Measurements from ENCODE around the gene TSG101.

Gene TSG101

DNA sequence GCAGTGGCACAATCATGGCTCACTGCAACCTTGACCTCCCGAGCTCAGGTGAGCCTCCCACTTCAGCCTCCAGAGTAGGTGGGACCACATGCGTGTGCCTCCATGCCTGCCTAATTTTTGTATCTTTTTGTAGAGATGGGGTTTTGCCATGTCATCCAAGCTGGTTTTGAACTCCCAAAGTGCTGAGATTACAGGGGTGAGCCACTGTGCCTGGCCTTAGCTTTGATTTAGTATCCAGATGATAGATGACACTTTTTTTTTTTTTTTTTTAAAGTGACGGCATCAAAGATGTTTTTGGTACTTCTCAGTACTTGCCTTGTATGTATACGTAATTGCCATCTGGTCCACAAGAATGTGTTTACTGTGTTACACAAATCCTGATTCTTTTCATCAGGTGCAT, 47.7 kb downstream of the TSG101 start:
- H2BK120ac ChIP-seq (ENCODE audit: low read depth, low read length), result no peak overlapping the region
- no peak overlapping the region for H2BK5ac ChIP-seq (ENCODE audit: low read depth, low read length, poor library complexity, severe bottlenecking)
- DNase-seq, result no peak
- H3K23ac ChIP-seq (ENCODE audit: low read length in 2 of 2), result no peak overlapping the region
- peaks cover 9% of the 10 kb centered on the region for H3K79me1 ChIP-seq (replicated peaks; ENCODE audit: low read length, poor library complexity, severe bottlenecking)
- no peaks in the 10 kb centered on the region for H3K27me3 ChIP-seq (ENCODE audit: control insufficient read depth in 1 of 2, insufficient read depth in 1 of 2, low read length in 2 of 2)
- H2BK12ac ChIP-seq (ENCODE audit: low read length in 2 of 2), result no peak overlapping the region
- H4K91ac ChIP-seq (ENCODE audit: low read length), result no peak overlapping the region
- H2AFZ ChIP-seq (ENCODE audit: low read depth, low read length), result no peak overlapping the region
- H3K9ac ChIP-seq (ENCODE audit: low read length), result no peak overlapping the region
- no peak overlapping the region for H4K8ac ChIP-seq (ENCODE audit: low read length)
- H3K18ac ChIP-seq (ENCODE audit: low read depth in 1 of 2, low read length in 2 of 2), result no peak overlapping the region
- no peak overlapping the region for H3K4me3 ChIP-seq (ENCODE audit: insufficient read depth in 1 of 2, low read depth in 1 of 2, low read length in 2 of 2)
- H3K4me2 ChIP-seq (ENCODE audit: low read length, poor library complexity, severe bottlenecking), result no peak overlapping the region
- no peak overlapping the region for H3K14ac ChIP-seq (ENCODE audit: low read length in 2 of 2)
- no peak overlapping the region for H2BK15ac ChIP-seq (ENCODE audit: low read depth, poor library complexity, severe bottlenecking)
- no peak overlapping the region for H3K27ac ChIP-seq (ENCODE audit: low read length, poor library complexity, severe bottlenecking)
- H3K4me1 ChIP-seq (ENCODE audit: control insufficient read depth, insufficient read depth, low read depth, low read length), result no peaks in the 10 kb centered on the region
- no peak overlapping the region for H2AK5ac ChIP-seq (ENCODE audit: low read length, severe bottlenecking)
- H3K9me3 ChIP-seq (ENCODE audit: control insufficient read depth, low read length), result no peaks in the 10 kb centered on the region
- peaks cover 34 to 92% of the 10 kb centered on the region in 2 experiments for H3K36me3 ChIP-seq (ENCODE audit: control insufficient read depth in 1 of 2, insufficient read depth in 2 of 2, low read depth in 1 of 2, low read length in 2 of 2)
- 97% methylated on average over 2 of the region's 4 CpGs for WGBS
- H3K4ac ChIP-seq (ENCODE audit: low read depth in 1 of 2, low read length in 2 of 2), result no peak overlapping the region

DNA sequence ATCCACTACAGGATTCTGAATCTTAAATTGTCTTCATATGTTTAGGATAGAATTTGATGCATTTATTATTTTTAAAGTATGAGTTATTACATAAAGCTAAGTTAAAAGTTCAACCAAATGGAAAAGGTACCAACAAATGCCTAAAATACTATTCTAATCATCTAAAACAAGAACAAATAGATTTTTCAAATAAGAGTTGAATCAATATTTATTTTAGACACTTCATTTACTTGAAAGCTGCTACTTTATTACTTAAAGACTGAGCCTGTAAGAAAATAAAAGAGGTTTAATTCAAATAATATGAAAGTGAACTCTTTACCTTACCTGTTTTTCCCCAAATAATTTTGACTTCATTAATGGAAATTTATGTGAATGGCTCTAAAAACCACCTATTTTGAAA, 54.2 kb downstream of the TSG101 start:
- H3K14ac ChIP-seq (ENCODE audit: low read length in 2 of 2), result no peak overlapping the region
- no peak overlapping the region for H2BK120ac ChIP-seq (ENCODE audit: low read depth, low read length)
- no peak overlapping the region for H3K9ac ChIP-seq (ENCODE audit: low read length)
- no peak overlapping the region for H3K4me3 ChIP-seq (ENCODE audit: insufficient read depth in 1 of 2, low read depth in 1 of 2, low read length in 2 of 2)
- no peak overlapping the region for H4K8ac ChIP-seq (ENCODE audit: low read length)
- H3K4ac ChIP-seq (ENCODE audit: low read depth in 1 of 2, low read length in 2 of 2), result no peak overlapping the region
- no peak overlapping the region for H4K91ac ChIP-seq (ENCODE audit: low read length)
- H3K23ac ChIP-seq (ENCODE audit: low read length in 2 of 2), result no peak overlapping the region
- H3K9me3 ChIP-seq (ENCODE audit: control insufficient read depth, low read length), result no peaks in the 10 kb centered on the region
- no peaks in the 10 kb centered on the region for H3K27me3 ChIP-seq (ENCODE audit: control insufficient read depth in 1 of 2, insufficient read depth in 1 of 2, low read length in 2 of 2)
- H3K79me1 ChIP-seq (replicated peaks; ENCODE audit: low read length, poor library complexity, severe bottlenecking), result peaks cover 3% of the 10 kb centered on the region
- H2AK5ac ChIP-seq (ENCODE audit: low read length, severe bottlenecking), result no peak overlapping the region
- H2BK5ac ChIP-seq (ENCODE audit: low read depth, low read length, poor library complexity, severe bottlenecking), result no peak overlapping the region
- no peak overlapping the region for H3K27ac ChIP-seq (ENCODE audit: low read length, poor library complexity, severe bottlenecking)
- no peak overlapping the region for H2BK12ac ChIP-seq (ENCODE audit: low read length in 2 of 2)
- H3K4me1 ChIP-seq (ENCODE audit: control insufficient read depth, insufficient read depth, low read depth, low read length), result no peaks in the 10 kb centered on the region
- peaks cover 16 to 45% of the 10 kb centered on the region in 2 experiments for H3K36me3 ChIP-seq (ENCODE audit: control insufficient read depth in 1 of 2, insufficient read depth in 2 of 2, low read depth in 1 of 2, low read length in 2 of 2)
- H2AFZ ChIP-seq (ENCODE audit: low read depth, low read length), result no peak overlapping the region
- H3K4me2 ChIP-seq (ENCODE audit: low read length, poor library complexity, severe bottlenecking), result no peak overlapping the region
- no peak overlapping the region for H2BK15ac ChIP-seq (ENCODE audit: low read depth, poor library complexity, severe bottlenecking)
- H3K18ac ChIP-seq (ENCODE audit: low read depth in 1 of 2, low read length in 2 of 2), result no peak overlapping the region
- DNase-seq, result no peak

- Histone ChIP-seq H2BK120ac (ENCODE audit: low read depth, low read length) (no peak overlapping the region), H2BK5ac (ENCODE audit: low read depth, low read length, poor library complexity, severe bottlenecking) (no peak overlapping the region), H4K8ac (ENCODE audit: low read length) (no peak overlapping the region), H3K14ac (ENCODE audit: low read length in 2 of 2) (no peak overlapping the region), H3K23ac (ENCODE audit: low read length in 2 of 2) (no peak overlapping the region), H2AK5ac (ENCODE audit: low read length, severe bottlenecking) (no peak overlapping the region), H3K4me2 (ENCODE audit: low read length, poor library complexity, severe bottlenecking) (no peak overlapping the region), H3K27ac (ENCODE audit: low read length, poor library complexity, severe bottlenecking) (no peak overlapping the region), H3K9ac (ENCODE audit: low read length) (no peak overlapping the region), H3K36me3 (ENCODE audit: control insufficient read depth in 1 of 2, insufficient read depth in 2 of 2, low read depth in 1 of 2, low read length in 2 of 2) (peaks cover 13 to 39% of the 10 kb centered on the region in 2 experiments), H3K27me3 (ENCODE audit: control insufficient read depth in 1 of 2, insufficient read depth in 1 of 2, low read length in 2 of 2) (no peaks in the 10 kb centered on the region), H3K4me3 (ENCODE audit: insufficient read depth in 1 of 2, low read depth in 1 of 2, low read length in 2 of 2) (no peak overlapping the region), H3K4ac (ENCODE audit: low read depth in 1 of 2, low read length in 2 of 2) (no peak overlapping the region), H2BK12ac (ENCODE audit: low read length in 2 of 2) (no peak overlapping the region), H3K79me1 (replicated peaks; ENCODE audit: low read length, poor library complexity, severe bottlenecking) (peaks cover 3% of the 10 kb centered on the region), H2BK15ac (ENCODE audit: low read depth, poor library complexity, severe bottlenecking) (no peak overlapping the region), H3K18ac (ENCODE audit: low read depth in 1 of 2, low read length in 2 of 2) (no peak overlapping the region), H2AFZ (ENCODE audit: low read depth, low read length) (no peak overlapping the region), H3K9me3 (ENCODE audit: control insufficient read depth, low read length) (no peaks in the 10 kb centered on the region), H3K4me1 (ENCODE audit: control insufficient read depth, insufficient read depth, low read depth, low read length) (no peaks in the 10 kb centered on the region), H4K91ac (ENCODE audit: low read length) (no peak overlapping the region)
- no peak for DNase-seq
- WGBS, result 91% methylated on average over 1 of the region's 3 CpGs
Observed at GRCh38 chr11:18471995-18472394, 54.7 kb downstream of the TSG101 start.

- H3K9ac ChIP-seq (ENCODE audit: low read length), result no peak overlapping the region
- H4K91ac ChIP-seq (ENCODE audit: low read length), result no peak overlapping the region
- H3K4me3 ChIP-seq (ENCODE audit: insufficient read depth in 1 of 2, low read depth in 1 of 2, low read length in 2 of 2), result no peak overlapping the region
- no peak overlapping the region for H3K18ac ChIP-seq (ENCODE audit: low read depth in 1 of 2, low read length in 2 of 2)
- H3K14ac ChIP-seq (ENCODE audit: low read length in 2 of 2), result no peak overlapping the region
- H3K79me1 ChIP-seq (replicated peaks; ENCODE audit: low read length, poor library complexity, severe bottlenecking), result no peaks in the 10 kb centered on the region
- H3K4me2 ChIP-seq (ENCODE audit: low read length, poor library complexity, severe bottlenecking), result no peak overlapping the region
- WGBS, result 90% methylated on average over 5 of the region's 7 CpGs
- peaks cover 3 to 16% of the 10 kb centered on the region in 2 experiments for H3K36me3 ChIP-seq (ENCODE audit: control insufficient read depth in 1 of 2, insufficient read depth in 2 of 2, low read depth in 1 of 2, low read length in 2 of 2)
- no peak overlapping the region for H3K4ac ChIP-seq (ENCODE audit: low read depth in 1 of 2, low read length in 2 of 2)
- no peak overlapping the region for H2BK120ac ChIP-seq (ENCODE audit: low read depth, low read length)
- no peak overlapping the region for H2BK15ac ChIP-seq (ENCODE audit: low read depth, poor library complexity, severe bottlenecking)
- H2AK5ac ChIP-seq (ENCODE audit: low read length, severe bottlenecking), result no peak overlapping the region
- H3K23ac ChIP-seq (ENCODE audit: low read length in 2 of 2), result no peak overlapping the region
- no peak overlapping the region for H2BK5ac ChIP-seq (ENCODE audit: low read depth, low read length, poor library complexity, severe bottlenecking)
- no peaks in the 10 kb centered on the region for H3K27me3 ChIP-seq (ENCODE audit: control insufficient read depth in 1 of 2, insufficient read depth in 1 of 2, low read length in 2 of 2)
- no peaks in the 10 kb centered on the region for H3K4me1 ChIP-seq (ENCODE audit: control insufficient read depth, insufficient read depth, low read depth, low read length)
- no peak overlapping the region for H4K8ac ChIP-seq (ENCODE audit: low read length)
- DNase-seq, result no peak
- H2BK12ac ChIP-seq (ENCODE audit: low read length in 2 of 2), result no peak overlapping the region
- H3K9me3 ChIP-seq (ENCODE audit: control insufficient read depth, low read length), result no peaks in the 10 kb centered on the region
- no peak overlapping the region for H2AFZ ChIP-seq (ENCODE audit: low read depth, low read length)
- H3K27ac ChIP-seq (ENCODE audit: low read length, poor library complexity, severe bottlenecking), result no peak overlapping the region
Observed at GRCh38 chr11:18468961-18469360, 57.8 kb downstream of the TSG101 start.

Measured in mesenchymal stem cell (in vitro differentiated cells and primary cell).